NK-92 (cell line): ENCODE results near the gene RFX1.
A peak's percentile ranks its signal among the peaks of the same experiment; 100 is the strongest.

Source experiments
- DNase-seq: peaks from one replicate; lab custom pipeline; 2025; ENCODE audit not compliant: unreplicated experiment; lab: John Stamatoyannopoulos, UW

Gene RFX1

GRCh38 chr19:13996928-13997630 lies 9.0 kb downstream of the RFX1 start:
- no peak for DNase-seq

GRCh38 chr19:13995878-13996765 lies 10.0 kb downstream of the RFX1 start:
- DNase-seq = no peak

- DNase-seq = no peak
These were observed 10.9 kb downstream of the RFX1 start for GRCh38 chr19:13995017-13995728.

GRCh38 chr19:13993590-13994300 lies 12.4 kb downstream of the RFX1 start:
- DNase-seq = no peak

GRCh38 chr19:13992025-13992424 lies 14.1 kb downstream of the RFX1 start:
- no peak for DNase-seq

- no peak for DNase-seq
These were observed 16.0 kb downstream of the RFX1 start for GRCh38 chr19:13990085-13990484.

GRCh38 chr19:13989487-13989886 lies 16.6 kb downstream of the RFX1 start:
- DNase-seq = no peak

GRCh38 chr19:13987101-13987890 lies 18.8 kb downstream of the RFX1 start:
- DNase-seq = no peak

GRCh38 chr19:13986348-13986904 lies 19.7 kb downstream of the RFX1 start:
- DNase-seq = peak; percentile 89

- DNase-seq = no peak
These were observed 20.3 kb downstream of the RFX1 start for GRCh38 chr19:13985771-13986347.

GRCh38 chr19:13984875-13985741 lies 21.0 kb downstream of the RFX1 start:
- DNase-seq = no peak

- no peak for DNase-seq
These were observed 21.9 kb downstream of the RFX1 start for GRCh38 chr19:13984186-13984585.

GRCh38 chr19:13983213-13983889 lies 22.8 kb downstream of the RFX1 start:
- DNase-seq = no peak

- no peak for DNase-seq
These were observed 23.3 kb downstream of the RFX1 start for GRCh38 chr19:13982773-13983172.

- DNase-seq = no peak
These were observed 24.1 kb downstream of the RFX1 start for GRCh38 chr19:13981988-13982501.

- DNase-seq = no peak
These were observed 24.7 kb downstream of the RFX1 start for GRCh38 chr19:13981467-13981866.

- DNase-seq = no peak
These were observed 25.1 kb downstream of the RFX1 start for GRCh38 chr19:13981021-13981420.

- no peak for DNase-seq
These were observed 25.8 kb downstream of the RFX1 start for GRCh38 chr19:13980340-13980739.
